Caco-2 (cell line): Measurements from ENCODE around the gene SLC37A1. TPM values are rescaled to one million over a fixed set of nuclear protein-coding genes. Genes with fewer than 3 reads are reported as not detected.
A peak's percentile ranks its signal among the peaks of the same experiment; 100 is the strongest.

Experiments
- BruUV-seq: library from RNA; stranded (reverse); fragments of 400-500 nt; replicated peaks from 2 replicates; lab custom pipeline; 2021; lab: Mats Ljungman, UMichigan
- CTCF ChIA-PET: fragments of 300-600 bp; sonication (Branson Sonifier 250); formaldehyde crosslinking; loops from one replicate; lab custom pipeline; 2022; ENCODE audit warnings: antibody characterized with exemption; lab: Charles Lee
- POLR2A ChIA-PET: fragments of 300-600 bp; sonication (Branson Sonifier 250); formaldehyde crosslinking; loops from one replicate; lab custom pipeline; 2022; ENCODE audit warnings: antibody characterized with exemption; lab: Charles Lee
- DNase-seq, 2 experiments: peaks; one replicate each; pipeline versions ENCODE4 v3.0.0 to v3.0.0-alpha.2; 2020 to 2022
- H3K27me3 ChIP-seq: replicated peaks from 2 replicates; pipeline ENCODE4 v1.6.0; 2011; ENCODE audit warnings: low read length; ENCODE audit not compliant: control insufficient read depth, insufficient read depth
- H3K36me3 ChIP-seq: 2 replicates; pipeline ENCODE4 v1.5.1; 2011; ENCODE audit warnings: low read length; ENCODE audit not compliant: control insufficient read depth, insufficient read depth
- H3K4me1 ChIP-seq: fragments of 250-450 bp; sonication (Bioruptor Pico); 2 replicates; pipeline ENCODE4 v1.5.1; 2020; ENCODE audit warnings: mild to moderate bottlenecking
- H3K4me3 ChIP-seq: 2 replicates; pipeline ENCODE4 v1.5.1; 2011; ENCODE audit warnings: low read depth, mild to moderate bottlenecking, control low read depth, low read length
- H3K9me3 ChIP-seq: fragments of 250-450 bp; sonication (Bioruptor Pico); 2 replicates; pipeline ENCODE4 v1.5.1; 2020; ENCODE audit warnings: mild to moderate bottlenecking, moderate library complexity
- H3K27ac Mint-ChIP-seq: one replicate; pipeline ENCODE4 v1.8.0; 2022; ENCODE audit warnings: mixed read lengths; ENCODE audit not compliant: unreplicated experiment
- H3K27me3 Mint-ChIP-seq: one replicate; pipeline ENCODE4 v1.8.0; 2022; ENCODE audit warnings: mixed read lengths; ENCODE audit not compliant: insufficient read depth, unreplicated experiment
- H3K36me3 Mint-ChIP-seq: one replicate; pipeline ENCODE4 v1.8.0; 2022; ENCODE audit warnings: mild to moderate bottlenecking, mixed read lengths; ENCODE audit not compliant: insufficient read depth, unreplicated experiment
- H3K4me1 Mint-ChIP-seq: one replicate; pipeline ENCODE4 v1.8.0; 2022; ENCODE audit warnings: low read depth, mixed read lengths; ENCODE audit not compliant: unreplicated experiment
- H3K4me3 Mint-ChIP-seq: one replicate; pipeline ENCODE4 v1.8.0; 2022; ENCODE audit warnings: mild to moderate bottlenecking, moderate library complexity, mixed read lengths; ENCODE audit not compliant: unreplicated experiment
- H3K9me3 Mint-ChIP-seq: one replicate; pipeline ENCODE4 v1.8.0; 2022; ENCODE audit warnings: mixed read lengths; ENCODE audit not compliant: unreplicated experiment
- intact Hi-C: fragments of 100-400 bp; cut with micrococcal nuclease; formaldehyde crosslinking; loops from one replicate; pipeline ENCODE4 v1.10.0; 2022; ENCODE audit not compliant: unreplicated experiment
- total RNA-seq: library from RNA; stranded (reverse); gene quantifications from 2 replicates; pipeline ENCODE4 v1.2.3, GENCODE V29; 2022
- TF ChIP-seq, protein P1 (sequence below), 2 experiments: fragments of 200-600 bp in 1 of 2; IDR thresholded peaks; 1 replicate in 1 of 2; 2 replicates in 1 of 2; pipeline versions ENCODE4 v1.5.1 to v1.8.0; 2011 to 2022; ENCODE audit warnings: antibody characterized with exemption in 1 of 2, control low read depth in 1 of 2, inconsistent platforms in 1 of 2, low read depth in 1 of 2, low read length in 1 of 2, mild to moderate bottlenecking in 1 of 2, moderate library complexity in 1 of 2; ENCODE audit not compliant: insufficient read depth in 1 of 2, severe bottlenecking in 1 of 2, unreplicated experiment in 1 of 2

The SLC37A1 gene
- total RNA-seq, 1 experiment from 2014 or later, result 9.8 TPM

DNA sequence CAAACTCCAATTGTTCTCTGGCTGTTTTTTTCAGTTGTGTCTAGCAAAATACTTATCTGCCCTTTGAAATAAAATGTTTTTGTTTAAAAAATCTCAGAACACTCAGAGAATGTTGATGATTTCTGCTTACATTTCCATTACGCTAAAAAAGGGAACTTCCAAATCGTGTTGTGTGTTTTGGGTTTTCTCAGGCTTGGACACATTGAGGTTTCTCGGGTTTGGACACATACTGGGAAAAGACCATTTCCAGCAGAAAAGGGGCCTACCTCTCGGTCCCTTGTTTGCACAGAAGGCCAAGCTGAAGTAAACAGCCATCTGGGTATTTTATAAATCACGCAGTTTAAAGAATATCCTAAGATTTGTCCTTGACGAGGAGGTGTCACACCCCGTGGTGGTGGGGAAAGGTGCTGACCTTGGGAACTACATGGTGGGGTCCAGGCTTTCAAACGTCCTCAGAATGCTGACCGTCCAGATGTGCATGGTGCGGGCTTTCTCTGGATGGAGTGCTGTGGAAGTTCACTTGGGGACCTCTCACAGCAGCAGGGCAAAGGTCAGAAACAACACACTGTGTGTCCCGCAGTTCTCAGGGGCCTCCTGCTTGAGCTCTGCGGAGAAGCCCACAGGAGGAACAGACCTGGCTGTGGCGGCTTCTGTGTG is 67.8 kb downstream of the SLC37A1 start:
- POLR2A ChIA-PET, result no interaction called here
- no TSS peak for BruUV-seq
- Mint-ChIP-seq H3K36me3 (no peaks in the 10 kb centered on the region), H3K4me1 (peaks cover 7% of the 10 kb centered on the region), H3K4me3 (no peak overlapping the region), H3K9me3 (peaks cover 8% of the 10 kb centered on the region), H3K27ac (no peak overlapping the region), H3K27me3 (no peaks in the 10 kb centered on the region)
- H3K4me3 ChIP-seq, result no peak overlapping the region
- intact Hi-C loops, result no loop called here
- H3K27me3 ChIP-seq, result no peaks in the 10 kb centered on the region
- TF ChIP-seq, protein P1, sequence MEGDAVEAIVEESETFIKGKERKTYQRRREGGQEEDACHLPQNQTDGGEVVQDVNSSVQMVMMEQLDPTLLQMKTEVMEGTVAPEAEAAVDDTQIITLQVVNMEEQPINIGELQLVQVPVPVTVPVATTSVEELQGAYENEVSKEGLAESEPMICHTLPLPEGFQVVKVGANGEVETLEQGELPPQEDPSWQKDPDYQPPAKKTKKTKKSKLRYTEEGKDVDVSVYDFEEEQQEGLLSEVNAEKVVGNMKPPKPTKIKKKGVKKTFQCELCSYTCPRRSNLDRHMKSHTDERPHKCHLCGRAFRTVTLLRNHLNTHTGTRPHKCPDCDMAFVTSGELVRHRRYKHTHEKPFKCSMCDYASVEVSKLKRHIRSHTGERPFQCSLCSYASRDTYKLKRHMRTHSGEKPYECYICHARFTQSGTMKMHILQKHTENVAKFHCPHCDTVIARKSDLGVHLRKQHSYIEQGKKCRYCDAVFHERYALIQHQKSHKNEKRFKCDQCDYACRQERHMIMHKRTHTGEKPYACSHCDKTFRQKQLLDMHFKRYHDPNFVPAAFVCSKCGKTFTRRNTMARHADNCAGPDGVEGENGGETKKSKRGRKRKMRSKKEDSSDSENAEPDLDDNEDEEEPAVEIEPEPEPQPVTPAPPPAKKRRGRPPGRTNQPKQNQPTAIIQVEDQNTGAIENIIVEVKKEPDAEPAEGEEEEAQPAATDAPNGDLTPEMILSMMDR (IDR thresholded peaks at IDR 0.05; ENCODE audit: insufficient read depth in 1 of 2, low read depth in 1 of 2, low read length in 1 of 2, severe bottlenecking in 1 of 2, unreplicated experiment in 1 of 2), result no peak
- peaks cover 2% of the 10 kb centered on the region; the same call in 1 of the 2 replicates for H3K9me3 ChIP-seq
- H3K36me3 ChIP-seq, result no peaks in the 10 kb centered on the region
- CTCF ChIA-PET, result interaction anchor here (1.3 kb wide), 1 partner anchor 11 kb away, joined by 4 read pairs; no protein-coding TSS in a partner anchor
- H3K4me1 ChIP-seq, result no peaks in the 10 kb centered on the region; the same call in 1 of the 2 replicates
- peak in 1 of 2 experiments; percentile 19 for DNase-seq

DNA sequence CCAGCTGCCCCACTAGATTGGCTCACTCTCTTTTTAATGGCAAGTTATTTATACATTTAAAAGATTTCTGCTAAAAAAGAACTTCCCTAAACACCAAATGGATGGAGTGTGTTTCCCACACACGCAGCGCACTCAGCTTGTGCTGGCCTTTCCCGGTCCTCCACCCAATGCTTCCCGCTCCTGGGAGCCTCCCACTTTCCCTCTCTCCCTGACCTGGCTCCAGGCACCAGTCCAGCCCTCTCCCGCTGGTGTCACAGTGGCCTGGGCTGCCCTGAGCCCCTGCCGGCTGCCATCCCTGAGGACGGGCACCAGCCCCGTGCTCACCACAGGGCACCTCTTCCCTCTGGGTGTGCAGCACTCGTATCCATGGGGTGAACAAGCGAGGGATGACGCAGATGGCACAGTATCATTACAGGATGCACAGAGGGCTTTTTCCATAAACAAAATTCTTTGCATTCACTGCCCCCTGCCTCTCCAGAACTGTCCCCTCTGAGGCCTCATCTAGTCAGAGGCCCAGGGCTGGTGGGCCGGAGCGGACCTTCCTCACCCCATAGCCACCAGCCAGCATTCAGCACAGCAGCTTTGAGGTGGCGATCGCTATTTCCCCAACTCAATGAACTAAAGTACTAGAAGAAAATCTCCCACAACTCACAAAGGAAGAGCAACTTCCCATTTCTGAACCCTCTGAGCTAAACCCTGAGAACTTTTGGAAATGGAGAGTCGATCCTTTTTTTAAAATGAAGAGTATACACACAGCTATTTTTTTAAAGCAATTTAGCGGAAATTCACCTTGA is 68.5 kb downstream of the SLC37A1 start:
- Histone ChIP-seq H3K4me3 (no peak overlapping the region), H3K4me1 (no peaks in the 10 kb centered on the region; the same call in 1 of the 2 replicates), H3K9me3 (no peaks in the 10 kb centered on the region), H3K27me3 (no peaks in the 10 kb centered on the region), H3K36me3 (no peaks in the 10 kb centered on the region)
- intact Hi-C loops, result no loop called here
- no peak overlapping the region for H3K4me3 Mint-ChIP-seq
- POLR2A ChIA-PET, result no interaction called here
- no peak overlapping the region for H3K27ac Mint-ChIP-seq
- CTCF ChIA-PET, result interaction anchor here (1.3 kb wide), 1 partner anchor 11 kb away, joined by 4 read pairs; no protein-coding TSS in a partner anchor
- TF ChIP-seq, protein P1 (IDR thresholded peaks at IDR 0.05; ENCODE audit: insufficient read depth in 1 of 2, low read depth in 1 of 2, low read length in 1 of 2, severe bottlenecking in 1 of 2, unreplicated experiment in 1 of 2), result no peak
- no peaks in the 10 kb centered on the region for H3K27me3 Mint-ChIP-seq
- no TSS peak for BruUV-seq
- peaks cover 7% of the 10 kb centered on the region for H3K4me1 Mint-ChIP-seq
- DNase-seq, result peak in 1 of 2 experiments; percentile 23
- no peaks in the 10 kb centered on the region for H3K36me3 Mint-ChIP-seq
- peaks cover 1% of the 10 kb centered on the region for H3K9me3 Mint-ChIP-seq

DNA sequence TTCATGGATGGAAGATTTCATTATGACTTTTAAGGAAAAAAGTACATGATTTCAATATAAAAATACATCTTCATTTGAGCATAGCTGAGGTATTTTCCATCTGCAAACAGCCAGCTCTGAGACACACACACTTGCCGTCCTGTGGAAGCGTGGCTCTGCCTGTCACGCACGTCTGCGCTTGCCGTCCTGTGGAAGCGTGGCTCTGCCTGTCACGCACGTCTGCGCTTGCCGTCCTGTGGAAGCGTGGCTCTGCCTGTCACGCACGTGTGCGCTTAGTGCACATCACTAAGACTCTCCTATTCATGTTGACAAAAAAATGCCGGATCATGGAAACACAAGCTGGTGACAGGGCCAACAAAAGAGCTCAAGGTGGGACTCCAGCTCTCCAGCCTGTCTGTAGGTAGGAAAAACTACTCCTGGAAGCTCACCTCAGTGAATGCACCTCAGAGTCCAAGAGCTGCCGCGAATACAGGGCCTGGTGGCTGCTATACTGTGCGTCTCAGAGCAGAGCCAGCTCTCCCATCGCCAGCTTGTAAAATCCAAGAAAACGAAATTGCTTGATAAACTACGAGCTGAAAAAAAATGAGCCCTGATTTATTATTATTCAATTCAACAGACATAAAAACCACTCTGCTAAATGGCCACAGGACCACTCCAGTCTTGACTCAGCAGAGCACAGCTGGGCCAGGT is 69.3 kb downstream of the SLC37A1 start:
- Histone ChIP-seq H3K9me3 (no peaks in the 10 kb centered on the region), H3K27me3 (no peaks in the 10 kb centered on the region), H3K36me3 (no peaks in the 10 kb centered on the region), H3K4me3 (no peak overlapping the region), H3K4me1 (no peaks in the 10 kb centered on the region; the same call in 1 of the 2 replicates)
- no peak overlapping the region for H3K27ac Mint-ChIP-seq
- no peaks in the 10 kb centered on the region for H3K27me3 Mint-ChIP-seq
- H3K36me3 Mint-ChIP-seq, result no peaks in the 10 kb centered on the region
- ChIA-PET POLR2A (no interaction called here), CTCF (interaction anchor here (0.7 kb wide), 1 partner anchor 72 kb away, joined by 5 read pairs; no protein-coding TSS in a partner anchor)
- no TSS peak for BruUV-seq
- H3K4me3 Mint-ChIP-seq, result no peak overlapping the region
- intact Hi-C loops, result no loop called here
- H3K4me1 Mint-ChIP-seq, result peaks cover 7% of the 10 kb centered on the region
- H3K9me3 Mint-ChIP-seq, result no peaks in the 10 kb centered on the region
- TF ChIP-seq, protein P1 (IDR thresholded peaks at IDR 0.05; ENCODE audit: insufficient read depth in 1 of 2, low read depth in 1 of 2, low read length in 1 of 2, severe bottlenecking in 1 of 2, unreplicated experiment in 1 of 2), result no peak
- peak in 1 of 2 experiments; percentile 11 for DNase-seq
